Measurements from ENCODE around the gene ELMO3. TPM values are rescaled to one million over a fixed set of nuclear protein-coding genes. Genes with fewer than 3 reads are reported as not detected.

Gene ELMO3
- total RNA-seq, 1 donor from 2014 or later: 4.5 TPM

DNA sequence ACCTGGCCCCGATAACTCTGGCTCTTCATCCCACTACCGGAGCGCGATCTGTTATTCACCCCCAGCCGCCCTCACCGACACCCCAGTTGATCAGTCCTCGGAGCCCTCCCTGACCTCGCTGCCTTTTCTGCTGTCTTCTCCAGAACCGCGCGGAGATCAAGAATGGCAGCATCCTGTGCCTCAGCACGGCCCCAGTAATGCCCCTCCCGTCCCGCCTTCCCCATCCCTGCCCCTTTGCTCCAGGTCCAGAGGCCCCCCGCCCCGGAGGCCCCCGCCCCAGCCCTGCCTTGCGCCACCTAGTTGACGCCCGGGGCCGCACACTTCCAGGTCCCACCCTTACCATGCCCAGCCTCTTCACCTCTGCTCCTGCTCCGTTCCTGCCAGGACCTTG lies 872 bp downstream of the ELMO3 start:
- H3K27ac Mint-ChIP-seq (ENCODE audit: unreplicated experiment): no peak overlapping the region
- DNase-seq (ENCODE audit: low read depth, low spot score): no peak
- TF ChIP-seq, protein P1, sequence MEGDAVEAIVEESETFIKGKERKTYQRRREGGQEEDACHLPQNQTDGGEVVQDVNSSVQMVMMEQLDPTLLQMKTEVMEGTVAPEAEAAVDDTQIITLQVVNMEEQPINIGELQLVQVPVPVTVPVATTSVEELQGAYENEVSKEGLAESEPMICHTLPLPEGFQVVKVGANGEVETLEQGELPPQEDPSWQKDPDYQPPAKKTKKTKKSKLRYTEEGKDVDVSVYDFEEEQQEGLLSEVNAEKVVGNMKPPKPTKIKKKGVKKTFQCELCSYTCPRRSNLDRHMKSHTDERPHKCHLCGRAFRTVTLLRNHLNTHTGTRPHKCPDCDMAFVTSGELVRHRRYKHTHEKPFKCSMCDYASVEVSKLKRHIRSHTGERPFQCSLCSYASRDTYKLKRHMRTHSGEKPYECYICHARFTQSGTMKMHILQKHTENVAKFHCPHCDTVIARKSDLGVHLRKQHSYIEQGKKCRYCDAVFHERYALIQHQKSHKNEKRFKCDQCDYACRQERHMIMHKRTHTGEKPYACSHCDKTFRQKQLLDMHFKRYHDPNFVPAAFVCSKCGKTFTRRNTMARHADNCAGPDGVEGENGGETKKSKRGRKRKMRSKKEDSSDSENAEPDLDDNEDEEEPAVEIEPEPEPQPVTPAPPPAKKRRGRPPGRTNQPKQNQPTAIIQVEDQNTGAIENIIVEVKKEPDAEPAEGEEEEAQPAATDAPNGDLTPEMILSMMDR (conservative IDR thresholded peaks at IDR 0.05): peak; percentile 9
- peaks cover 8% of the 10 kb centered on the region for H3K4me1 Mint-ChIP-seq
- H3K27me3 Mint-ChIP-seq (ENCODE audit: low read depth): no peaks in the 10 kb centered on the region
- no peaks in the 10 kb centered on the region for H3K9me3 Mint-ChIP-seq
- peaks cover 9% of the 10 kb centered on the region for H3K36me3 Mint-ChIP-seq (ENCODE audit: low read depth)
- H3K4me3 Mint-ChIP-seq: peak overlapping the region; percentile 34

DNA sequence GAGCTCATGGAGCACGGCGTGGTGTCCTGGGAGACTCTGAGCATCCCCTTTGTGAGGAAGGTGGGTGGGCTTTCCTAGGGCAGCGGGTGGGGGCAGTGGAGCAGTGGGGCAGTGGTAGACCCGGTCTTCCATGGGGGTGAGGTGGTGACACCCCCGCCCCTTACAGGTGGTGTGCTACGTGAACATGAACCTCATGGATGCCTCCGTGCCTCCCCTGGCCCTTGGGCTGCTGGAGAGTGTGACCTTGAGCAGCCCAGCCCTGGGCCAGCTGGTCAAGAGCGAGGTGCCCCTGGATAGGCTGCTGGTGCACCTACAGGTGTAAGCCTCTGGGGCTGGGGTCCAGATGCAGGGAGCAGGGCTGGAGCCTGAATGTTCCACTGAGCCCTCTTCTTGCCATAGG lies 1.6 kb downstream of the ELMO3 start:
- DNase-seq (ENCODE audit: low read depth, low spot score): no peak
- Mint-ChIP-seq H3K27me3 (ENCODE audit: low read depth) (no peaks in the 10 kb centered on the region), H3K36me3 (ENCODE audit: low read depth) (peaks cover 9% of the 10 kb centered on the region), H3K27ac (ENCODE audit: unreplicated experiment) (no peak overlapping the region), H3K9me3 (no peaks in the 10 kb centered on the region), H3K4me1 (peaks cover 8% of the 10 kb centered on the region), H3K4me3 (peak overlapping the region; percentile 44)
- TF ChIP-seq, protein P1 (conservative IDR thresholded peaks at IDR 0.05): no peak

DNA sequence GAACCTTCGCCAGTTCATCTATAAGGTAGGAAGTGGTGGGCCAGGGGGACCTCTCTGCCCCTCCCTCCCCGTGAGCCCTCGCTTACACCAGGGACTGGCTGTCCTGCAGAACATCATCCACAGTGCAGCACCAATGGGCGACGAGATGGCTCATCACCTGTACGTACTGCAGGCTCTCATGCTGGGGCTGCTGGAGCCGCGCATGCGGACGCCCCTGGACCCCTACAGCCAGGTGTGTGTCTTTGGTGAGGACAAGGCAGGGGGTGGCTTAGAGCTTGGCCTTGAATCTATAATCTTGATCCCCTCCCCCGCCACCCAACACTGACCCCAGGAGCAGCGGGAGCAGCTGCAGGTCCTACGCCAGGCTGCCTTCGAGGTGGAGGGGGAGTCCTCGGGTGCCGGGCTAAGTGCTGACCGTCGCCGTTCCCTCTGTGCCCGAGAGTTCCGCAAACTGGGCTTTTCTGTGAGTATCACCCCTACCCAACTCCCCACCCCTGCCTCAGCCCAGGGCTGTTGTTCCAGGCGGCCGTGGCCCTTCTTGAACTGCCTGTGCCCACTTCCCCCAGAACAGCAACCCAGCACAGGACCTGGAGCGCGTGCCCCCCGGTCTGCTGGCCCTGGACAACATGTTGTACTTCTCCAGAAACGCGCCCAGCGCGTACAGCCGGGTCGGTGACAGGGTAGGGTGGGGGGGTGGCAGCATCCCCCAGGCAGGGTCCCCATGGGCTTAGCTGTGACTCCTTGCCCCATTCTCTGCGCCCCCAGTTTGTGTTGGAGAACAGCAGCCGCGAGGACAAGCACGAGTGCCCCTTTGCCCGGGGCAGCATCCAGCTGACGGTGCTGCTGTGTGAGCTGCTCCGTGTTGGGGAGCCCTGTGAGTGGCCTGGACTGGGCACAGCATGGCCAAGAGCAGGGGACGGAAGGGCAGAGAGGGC lies 2.7 kb downstream of the ELMO3 start:
- Mint-ChIP-seq H3K4me3 (no peak overlapping the region), H3K36me3 (ENCODE audit: low read depth) (peaks cover 2% of the 10 kb centered on the region), H3K4me1 (peaks cover 5% of the 10 kb centered on the region), H3K27me3 (ENCODE audit: low read depth) (no peaks in the 10 kb centered on the region), H3K9me3 (no peaks in the 10 kb centered on the region), H3K27ac (ENCODE audit: unreplicated experiment) (no peak overlapping the region)
- TF ChIP-seq, protein P1 (conservative IDR thresholded peaks at IDR 0.05): no peak
- no peak for DNase-seq (ENCODE audit: low read depth, low spot score)

DNA sequence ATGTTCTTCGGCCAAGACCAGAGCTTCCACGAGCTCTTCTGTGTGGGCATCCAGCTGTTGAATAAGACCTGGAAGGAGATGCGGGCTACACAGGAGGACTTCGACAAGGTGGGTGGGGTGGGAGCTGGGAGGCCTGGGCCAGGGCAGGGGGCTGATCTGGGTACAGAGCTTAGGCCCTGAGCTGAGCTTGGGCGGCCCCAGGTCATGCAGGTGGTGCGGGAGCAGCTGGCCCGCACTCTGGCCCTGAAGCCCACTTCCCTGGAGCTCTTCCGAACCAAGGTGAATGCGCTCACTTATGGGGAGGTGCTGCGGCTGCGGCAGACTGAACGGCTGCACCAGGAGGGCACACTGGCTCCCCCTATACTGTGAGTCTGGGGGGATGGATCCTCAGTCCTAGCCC lies 3.5 kb downstream of the ELMO3 start:
- H3K27me3 Mint-ChIP-seq (ENCODE audit: low read depth): no peaks in the 10 kb centered on the region
- DNase-seq (ENCODE audit: low read depth, low spot score): no peak
- no peak overlapping the region for H3K4me3 Mint-ChIP-seq
- no peaks in the 10 kb centered on the region for H3K9me3 Mint-ChIP-seq
- no peak overlapping the region for H3K27ac Mint-ChIP-seq (ENCODE audit: unreplicated experiment)
- TF ChIP-seq, protein P1 (conservative IDR thresholded peaks at IDR 0.05): no peak
- peaks cover 6% of the 10 kb centered on the region for H3K4me1 Mint-ChIP-seq
- H3K36me3 Mint-ChIP-seq (ENCODE audit: low read depth): no peaks in the 10 kb centered on the region

DNA sequence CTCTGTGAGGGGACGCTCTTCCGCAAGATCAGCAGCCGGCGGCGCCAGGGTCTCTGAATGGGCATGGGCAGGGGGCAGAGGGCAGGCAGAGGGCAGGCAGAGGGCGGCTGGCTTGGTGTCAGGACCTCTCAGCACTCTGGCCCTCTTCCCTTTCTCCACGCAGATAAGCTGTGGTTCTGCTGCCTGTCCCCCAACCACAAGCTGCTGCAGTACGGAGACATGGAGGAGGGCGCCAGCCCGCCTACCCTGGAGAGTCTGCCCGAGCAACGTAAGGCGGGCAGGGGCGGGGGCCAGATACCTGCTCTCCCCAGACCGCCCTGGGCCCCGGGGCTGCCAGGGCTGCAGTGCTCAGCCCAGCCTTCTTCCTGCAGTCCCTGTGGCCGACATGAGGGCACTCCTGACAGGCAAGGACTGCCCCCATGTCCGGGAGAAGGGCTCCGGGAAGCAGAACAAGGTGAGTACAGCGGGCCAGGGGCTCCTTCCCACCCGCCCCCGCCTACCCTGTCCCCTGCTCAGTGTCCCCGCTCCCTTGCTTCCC lies 4.1 kb downstream of the ELMO3 start:
- H3K36me3 Mint-ChIP-seq (ENCODE audit: low read depth): no peaks in the 10 kb centered on the region
- H3K9me3 Mint-ChIP-seq: no peaks in the 10 kb centered on the region
- no peak overlapping the region for H3K4me3 Mint-ChIP-seq
- H3K4me1 Mint-ChIP-seq: peaks cover 6% of the 10 kb centered on the region
- H3K27ac Mint-ChIP-seq (ENCODE audit: unreplicated experiment): no peak overlapping the region
- no peak for DNase-seq (ENCODE audit: low read depth, low spot score)
- H3K27me3 Mint-ChIP-seq (ENCODE audit: low read depth): no peaks in the 10 kb centered on the region
- TF ChIP-seq, protein P1 (conservative IDR thresholded peaks at IDR 0.05): no peak
